VCaP (cell line): ENCODE data around the gene AK4.

Experiments
- H3K27ac ChIP-seq: fragments of 450-650 bp; 2 replicates; pipeline ENCODE4 v1.5.1; 2017
- TF ChIP-seq, protein P1 (sequence below): fragments of 450-650 bp; conservative IDR thresholded peaks from 2 replicates; pipeline ENCODE4 v1.5.1; 2017; ENCODE audit warnings: mild to moderate bottlenecking, moderate library complexity

Gene AK4

DNA sequence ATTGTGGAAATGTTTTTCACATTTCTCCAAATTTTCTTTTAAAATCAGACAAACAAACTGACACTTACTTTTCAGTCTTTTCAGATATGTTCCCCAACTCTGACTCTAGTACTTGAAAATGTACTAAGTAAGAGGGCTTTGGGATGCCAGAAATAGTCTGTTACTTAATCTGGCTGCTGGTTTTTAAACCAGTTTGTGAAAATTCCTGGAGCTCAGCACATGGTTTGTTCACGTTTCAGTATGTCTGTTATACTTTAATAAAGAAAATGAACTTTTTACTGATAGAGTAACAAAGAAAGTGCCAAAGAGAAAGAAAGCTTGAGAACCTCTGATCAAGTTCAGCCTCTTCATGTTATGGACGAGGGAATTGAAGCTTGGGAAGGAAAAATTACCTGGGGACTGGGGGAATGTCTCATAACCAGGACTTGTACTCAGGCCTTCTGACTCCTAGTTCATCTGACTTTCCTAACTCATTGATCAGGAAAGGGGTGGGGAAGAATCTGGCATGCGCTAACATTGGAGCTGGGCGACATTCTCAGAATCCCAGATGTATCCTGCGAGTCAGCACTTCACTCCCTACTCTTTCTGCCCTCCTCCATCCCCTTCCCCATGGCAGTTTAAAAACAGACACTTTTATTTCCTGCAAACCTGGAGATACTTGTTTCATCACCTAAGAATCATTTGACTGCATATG, 130.5 kb downstream of the AK4 start:
- no peak overlapping the region for H3K27ac ChIP-seq
- TF ChIP-seq, protein P1, sequence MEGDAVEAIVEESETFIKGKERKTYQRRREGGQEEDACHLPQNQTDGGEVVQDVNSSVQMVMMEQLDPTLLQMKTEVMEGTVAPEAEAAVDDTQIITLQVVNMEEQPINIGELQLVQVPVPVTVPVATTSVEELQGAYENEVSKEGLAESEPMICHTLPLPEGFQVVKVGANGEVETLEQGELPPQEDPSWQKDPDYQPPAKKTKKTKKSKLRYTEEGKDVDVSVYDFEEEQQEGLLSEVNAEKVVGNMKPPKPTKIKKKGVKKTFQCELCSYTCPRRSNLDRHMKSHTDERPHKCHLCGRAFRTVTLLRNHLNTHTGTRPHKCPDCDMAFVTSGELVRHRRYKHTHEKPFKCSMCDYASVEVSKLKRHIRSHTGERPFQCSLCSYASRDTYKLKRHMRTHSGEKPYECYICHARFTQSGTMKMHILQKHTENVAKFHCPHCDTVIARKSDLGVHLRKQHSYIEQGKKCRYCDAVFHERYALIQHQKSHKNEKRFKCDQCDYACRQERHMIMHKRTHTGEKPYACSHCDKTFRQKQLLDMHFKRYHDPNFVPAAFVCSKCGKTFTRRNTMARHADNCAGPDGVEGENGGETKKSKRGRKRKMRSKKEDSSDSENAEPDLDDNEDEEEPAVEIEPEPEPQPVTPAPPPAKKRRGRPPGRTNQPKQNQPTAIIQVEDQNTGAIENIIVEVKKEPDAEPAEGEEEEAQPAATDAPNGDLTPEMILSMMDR, result no peak

DNA sequence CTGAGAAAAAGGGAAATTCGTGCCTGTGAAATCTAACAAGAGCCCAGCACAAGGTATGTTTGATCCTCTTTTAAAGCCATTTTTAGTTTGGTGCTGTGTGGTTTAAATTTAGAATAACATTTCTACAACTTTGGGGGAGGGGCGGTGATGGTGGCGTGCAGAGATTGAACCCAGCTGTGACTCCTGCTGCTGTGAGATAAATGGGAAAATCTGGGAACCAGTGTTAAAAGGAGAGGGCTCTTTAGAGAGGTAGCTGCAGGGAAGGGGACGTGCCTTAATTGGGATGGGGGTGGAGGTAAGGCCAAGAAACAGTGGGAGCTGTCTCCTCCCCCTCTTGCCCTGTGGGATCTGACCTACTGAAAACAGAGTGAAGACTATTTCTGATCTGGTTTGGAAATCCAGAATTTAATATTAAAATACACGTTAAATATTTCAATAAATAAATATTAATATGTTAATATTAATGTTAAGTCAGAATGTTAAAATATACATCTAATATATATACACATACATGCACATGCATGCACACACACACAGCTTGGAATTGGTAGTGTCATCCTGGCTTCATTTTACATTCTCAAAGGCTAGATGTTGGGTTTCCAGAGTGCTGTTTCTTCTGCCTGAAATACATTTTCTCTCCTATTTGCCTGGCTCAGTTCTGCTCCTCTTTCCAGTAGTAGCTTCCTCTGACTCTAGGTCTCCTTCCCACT, 131.2 kb downstream of the AK4 start:
- TF ChIP-seq, protein P1, result no peak
- H3K27ac ChIP-seq, result no peak overlapping the region
